SIG-M5 treated with dmso at 0.1 percent for 504 hours (cell line): ENCODE results near the gene GNB1L.
A peak's percentile ranks its signal among the peaks of the same experiment; 100 is the strongest.

Source experiments
- DNase-seq: peaks from one replicate; lab custom pipeline; 2025; ENCODE audit not compliant: unreplicated experiment; lab: John Stamatoyannopoulos, UW

Gene GNB1L

GRCh38 chr22:19864538-19865106 lies 9.9 kb upstream of the GNB1L start:
- no peak for DNase-seq

- DNase-seq = no peak
These were observed 8.9 kb upstream of the GNB1L start for GRCh38 chr22:19863571-19863970.

- no peak for DNase-seq
These were observed 8.1 kb upstream of the GNB1L start for GRCh38 chr22:19862619-19863246.

GRCh38 chr22:19859861-19860510 lies 5.3 kb upstream of the GNB1L start:
- DNase-seq = no peak

DNA sequence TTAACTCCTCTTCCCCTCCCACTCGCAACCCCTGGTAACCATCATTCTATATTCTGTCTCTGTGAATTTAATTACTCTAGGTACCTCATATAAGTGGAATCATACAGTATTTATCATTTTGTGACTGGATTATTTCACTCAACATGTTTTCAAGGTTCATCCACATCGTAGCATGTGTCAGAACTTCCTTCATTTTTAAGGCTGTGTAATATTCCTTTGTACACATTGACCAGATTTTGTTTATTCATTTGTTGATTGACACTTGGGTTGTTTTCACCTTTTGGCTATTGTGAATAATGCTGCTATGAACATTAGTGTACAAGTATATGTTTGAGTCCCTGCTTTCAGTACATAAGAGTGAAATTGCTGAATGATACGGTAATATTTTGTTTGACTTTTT lies 2.7 kb upstream of the GNB1L start:
- no peak for DNase-seq

DNA sequence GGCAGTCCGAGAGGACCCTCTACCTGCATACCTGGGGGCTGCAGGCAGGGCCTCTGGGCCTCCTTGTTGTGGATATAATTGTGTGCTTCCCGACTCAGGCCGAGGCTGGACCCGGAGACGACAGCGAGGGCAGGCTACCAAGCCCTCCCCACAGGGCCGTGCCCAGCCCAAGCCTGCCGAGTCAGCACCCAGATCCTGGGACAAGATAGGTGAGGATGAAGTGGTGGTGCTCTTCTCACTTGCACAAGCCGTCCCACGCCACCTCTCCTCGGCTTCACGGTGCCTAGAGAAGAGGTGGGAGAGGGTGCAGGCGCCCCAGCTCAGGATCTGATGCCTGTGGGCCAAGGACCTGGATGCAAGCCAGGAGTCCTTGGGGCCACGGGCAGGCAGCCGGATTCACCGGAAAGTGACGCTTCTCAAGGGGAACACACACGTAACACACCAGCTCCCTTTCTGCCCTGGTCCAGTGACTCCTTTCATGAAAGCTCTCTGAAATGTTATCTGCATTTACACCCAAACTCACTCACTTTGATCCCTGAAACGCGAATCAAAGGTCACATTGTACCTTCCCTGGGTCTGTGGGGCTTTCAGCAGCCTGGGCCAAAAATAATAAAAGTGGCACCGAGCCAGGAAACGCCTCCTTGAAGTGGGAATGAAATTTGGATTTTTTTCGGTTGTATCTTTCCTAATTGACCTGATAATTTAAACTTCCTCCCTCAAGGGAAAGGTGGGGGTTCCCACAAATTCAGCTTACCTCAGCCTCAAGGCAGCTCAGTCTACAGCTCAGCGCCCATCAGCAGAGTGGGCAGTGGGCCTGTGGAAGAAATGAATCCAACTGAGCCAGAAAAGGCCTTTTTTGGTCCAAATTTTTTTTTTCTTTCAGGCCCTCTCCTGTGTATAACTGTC lies 1.1 kb upstream of the GNB1L start:
- DNase-seq = peak; percentile 45

DNA sequence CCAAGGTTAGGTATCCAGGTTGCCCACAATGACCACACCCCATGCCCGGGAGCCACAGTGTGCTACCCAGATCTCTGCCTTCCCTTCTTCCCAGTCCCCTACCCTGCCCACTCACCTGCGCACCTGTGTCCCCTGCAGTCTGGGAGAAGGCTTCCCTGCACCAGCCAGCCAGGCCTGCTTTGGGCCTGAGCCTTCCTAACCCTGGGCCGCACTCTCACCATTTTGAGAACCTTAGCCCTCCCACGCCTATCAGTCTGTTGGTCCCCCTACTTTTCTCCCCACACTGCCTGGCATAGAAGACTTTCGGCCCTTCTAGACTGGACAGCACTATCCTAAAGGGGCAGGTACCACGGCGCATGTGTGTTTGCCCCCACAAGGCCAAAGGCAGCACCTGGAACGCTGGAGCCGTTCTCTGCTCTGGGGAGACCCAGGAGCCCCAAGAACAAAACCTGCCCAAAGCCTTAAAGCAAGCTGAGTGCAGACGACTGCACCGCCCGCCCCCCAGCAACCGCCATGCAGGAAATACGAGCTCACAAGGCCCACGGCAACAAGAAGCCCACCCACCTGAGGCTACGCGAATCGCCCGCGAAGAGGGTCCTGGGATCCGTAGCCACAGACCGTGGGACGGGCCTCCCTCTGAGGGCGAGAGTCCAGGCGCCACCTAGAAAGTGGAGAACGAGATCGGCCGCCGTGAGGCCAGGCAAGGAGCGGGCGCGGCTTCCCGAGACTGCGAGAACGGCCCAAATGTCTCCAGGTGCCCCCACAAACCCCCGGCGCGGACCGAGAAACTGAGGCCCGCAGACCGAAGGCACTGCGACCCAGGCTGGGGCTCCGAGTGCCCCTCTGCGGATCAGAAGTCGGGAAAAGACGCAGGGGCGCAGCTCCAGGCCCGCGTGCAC lies 546 bp downstream of the GNB1L start:
- no peak for DNase-seq

GRCh38 chr22:19853058-19853878 lies 1.4 kb downstream of the GNB1L start:
- no peak for DNase-seq

GRCh38 chr22:19852177-19852781 lies 2.4 kb downstream of the GNB1L start:
- DNase-seq = no peak

DNA sequence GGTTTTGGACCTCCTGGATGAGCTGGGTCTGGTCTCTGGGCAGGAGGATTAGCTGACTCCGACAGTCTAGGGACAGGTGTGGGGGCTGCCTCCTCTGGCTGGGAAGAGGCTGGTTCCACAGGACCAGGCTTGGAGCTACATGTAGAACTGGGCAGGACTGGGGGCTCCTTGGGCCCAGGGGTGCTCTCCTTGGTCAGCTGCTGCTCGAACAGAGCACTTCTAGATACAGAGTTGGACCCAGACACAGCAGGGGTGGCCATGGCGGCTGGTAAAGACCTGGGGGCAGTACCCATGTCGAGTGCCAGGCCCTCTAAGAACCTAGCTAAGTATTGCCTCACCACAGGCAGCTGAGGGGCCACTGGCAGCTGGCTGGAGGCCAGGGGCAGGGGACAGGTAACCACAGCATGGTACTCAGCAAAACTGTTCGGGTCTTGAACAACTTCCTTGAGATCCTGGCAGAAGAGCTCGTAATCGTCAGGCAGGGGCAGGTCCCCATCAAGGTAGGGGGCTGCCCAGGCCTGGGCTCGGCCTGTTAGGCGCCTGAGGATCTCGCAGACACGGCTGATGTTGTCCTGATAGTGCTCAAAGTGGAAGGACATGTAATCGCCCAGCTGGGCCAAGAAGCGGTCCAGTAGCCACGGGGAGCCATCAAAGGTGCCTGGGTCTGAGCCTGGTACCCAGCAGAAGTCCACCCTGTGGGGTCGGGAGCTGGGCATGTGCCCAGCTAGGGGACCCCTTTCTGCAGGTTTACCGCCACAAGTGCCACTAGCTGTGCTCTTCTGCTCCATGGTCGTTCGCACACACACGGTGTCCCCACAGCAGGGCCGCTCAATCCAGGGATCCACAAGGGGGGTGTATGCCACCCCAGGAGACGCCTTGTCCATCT lies 3.1 kb downstream of the GNB1L start:
- no peak for DNase-seq

GRCh38 chr22:19850763-19851109 lies 3.9 kb downstream of the GNB1L start:
- DNase-seq = no peak

DNA sequence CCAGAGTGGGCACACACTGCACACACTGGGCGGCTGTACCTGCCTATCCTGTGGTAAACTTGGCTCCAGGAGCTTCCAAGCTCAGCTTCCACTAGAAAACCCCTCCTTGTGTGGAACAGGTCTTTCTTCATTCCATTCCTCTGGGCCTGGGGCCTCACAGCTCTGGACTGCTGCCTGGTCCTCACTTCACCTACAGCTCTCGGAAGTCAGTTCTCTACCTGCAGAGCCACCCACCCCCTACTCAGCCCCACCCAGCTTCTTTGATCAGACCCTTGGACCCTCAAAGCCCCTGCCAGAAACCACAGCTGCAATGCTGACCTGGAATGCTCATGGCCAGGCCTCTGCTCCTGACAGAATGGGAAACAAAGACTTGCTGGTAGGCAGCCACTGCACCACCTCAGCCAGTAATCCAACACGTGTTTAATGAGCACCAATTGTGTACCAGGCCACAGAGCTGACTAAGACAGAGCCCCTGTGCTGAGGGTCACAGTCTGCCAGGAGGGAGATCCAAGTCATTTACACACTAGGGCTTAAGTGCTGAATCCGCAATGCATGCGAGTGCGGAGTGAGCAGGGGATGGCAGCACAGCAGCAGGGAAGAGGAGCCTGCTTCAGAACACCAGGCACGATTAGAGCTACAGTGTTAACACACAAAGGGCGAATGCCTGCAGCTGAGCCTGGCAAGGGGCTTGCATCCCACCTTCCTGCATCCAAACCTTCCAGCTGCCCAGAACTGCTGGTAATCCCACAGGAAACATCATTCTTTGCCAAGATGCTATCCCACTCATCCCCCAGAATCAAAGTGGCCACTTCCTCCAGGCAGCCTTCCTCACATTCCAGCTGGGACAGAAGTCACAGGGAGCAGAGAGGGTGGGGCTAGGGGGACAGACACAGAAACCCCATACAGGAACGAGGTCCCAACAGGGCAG lies 4.6 kb downstream of the GNB1L start:
- no peak for DNase-seq

DNA sequence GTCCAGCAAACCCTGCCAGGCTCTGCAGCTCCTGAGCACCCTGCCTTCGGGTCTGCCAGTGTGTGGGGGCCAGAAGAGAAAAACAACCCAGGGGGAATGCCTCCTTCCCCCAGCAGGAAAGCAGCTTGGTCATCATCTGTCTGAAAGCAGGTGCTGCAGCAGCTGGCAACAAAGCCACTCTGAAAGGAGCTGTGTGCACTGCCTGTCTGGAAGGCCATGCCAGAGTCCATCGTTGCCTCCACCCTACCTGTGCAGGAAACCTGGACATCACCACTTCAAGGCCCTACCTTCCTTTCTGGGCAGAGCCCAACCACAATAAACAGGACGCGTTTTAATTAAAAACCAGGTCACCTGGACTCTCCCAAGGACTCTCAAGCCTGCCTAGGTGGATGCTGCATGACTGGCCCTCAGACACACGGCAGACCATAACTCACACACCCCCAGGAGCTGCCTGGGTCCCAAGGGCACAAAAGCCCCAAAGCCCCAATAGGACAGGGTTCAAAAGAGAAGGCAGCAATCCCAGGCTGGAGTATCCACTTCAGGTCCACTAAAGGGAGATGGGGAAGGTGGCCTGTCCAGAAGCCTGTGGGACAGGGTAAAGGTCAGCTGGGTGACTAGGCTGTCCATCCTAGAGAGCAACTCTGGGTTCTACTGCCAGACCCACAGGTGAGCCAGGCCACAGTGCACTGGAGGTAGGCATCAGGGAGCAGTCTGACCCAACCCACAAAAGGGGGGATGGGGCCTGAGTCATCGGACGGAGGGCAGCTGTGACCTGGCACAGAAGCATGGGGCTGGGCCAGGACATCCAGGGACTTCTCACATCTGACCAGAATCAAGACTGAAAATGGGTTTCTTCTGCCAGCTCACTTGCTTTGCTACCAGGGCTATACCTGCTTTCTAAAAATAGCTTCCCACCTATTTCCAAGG lies 6.1 kb downstream of the GNB1L start:
- DNase-seq = no peak

- DNase-seq = no peak
These were observed 7.4 kb downstream of the GNB1L start for GRCh38 chr22:19847345-19847632.

- no peak for DNase-seq
These were observed 7.9 kb downstream of the GNB1L start for GRCh38 chr22:19846620-19847344.
